Measurements from ENCODE around the gene HOXA3. TPM values are rescaled to one million over a fixed set of nuclear protein-coding genes. Genes with fewer than 3 reads are reported as not detected.

Gene HOXA3
- total RNA-seq, 4 donors from 2014 or later = 1.8 to 11.0 (median 4.3) TPM

GRCh38 chr7:27101957-27102580 is 50.3 kb downstream of the HOXA3 start:
- TF ChIP-seq CTCF (IDR thresholded peaks at IDR 0.05) = no peak
- DNase-seq (ENCODE audit: low spot score) (no peak), ATAC-seq (ENCODE audit: low FRiP score) (no peak)

- ATAC-seq (ENCODE audit: low FRiP score) (no peak), DNase-seq (ENCODE audit: low spot score) (no peak)
- no peak for TF ChIP-seq CTCF (IDR thresholded peaks at IDR 0.05)
These were observed 51.0 kb downstream of the HOXA3 start for GRCh38 chr7:27101171-27101956.

- TF ChIP-seq CTCF (IDR thresholded peaks at IDR 0.05) = no peak
- no peak for DNase-seq (ENCODE audit: low spot score)
- no peak for ATAC-seq (ENCODE audit: low FRiP score)
These were observed 51.7 kb downstream of the HOXA3 start for GRCh38 chr7:27100694-27101170.

- DNase-seq (ENCODE audit: low spot score) (no peak), ATAC-seq (ENCODE audit: low FRiP score) (no peak)
- TF ChIP-seq CTCF (IDR thresholded peaks at IDR 0.05) = no peak
These were observed 52.7 kb downstream of the HOXA3 start for GRCh38 chr7:27099453-27100370.

GRCh38 chr7:27098578-27099451 is 53.6 kb downstream of the HOXA3 start:
- DNase-seq (ENCODE audit: low spot score) (no peak), ATAC-seq (ENCODE audit: low FRiP score) (no peak)
- no peak for TF ChIP-seq CTCF (IDR thresholded peaks at IDR 0.05)

Data from omental fat pad (tissue), 4 donors.